GM10248 (cell line): ENCODE results near the gene PDE3A.
"Not testable (repeated sequence)": the region's sequence is repeated elsewhere in the genome, so short reads cannot be mapped to it uniquely, and the experiment has no call there.

Source experiments
- CTCF ChIA-PET: fragments of 300-600 bp; sonication (Branson Sonifier 250); formaldehyde crosslinking; extraction: SDS; loops from one replicate; lab custom pipeline; 2021; ENCODE audit warnings: antibody characterized with exemption; lab: Yijun Ruan, JAX
- POLR2A ChIA-PET: fragments of 350-650 bp; sonication (Branson Sonifier 250); formaldehyde crosslinking; extraction: SDS; loops from one replicate; lab custom pipeline; 2020; ENCODE audit warnings: antibody characterized with exemption; lab: Yijun Ruan, JAX
- DNase-seq: peaks from one replicate; pipeline ENCODE4 v3.0.0; 2012; ENCODE audit errors: extremely low spot score
- TF ChIP-seq, protein P1 (sequence below): IDR thresholded peaks from 2 replicates; pipeline ENCODE4 v1.5.1; 2012; ENCODE audit warnings: mild to moderate bottlenecking, low read depth; ENCODE audit errors: extremely low read depth, missing control alignments, control extremely low read depth

PDE3A gene

DNA sequence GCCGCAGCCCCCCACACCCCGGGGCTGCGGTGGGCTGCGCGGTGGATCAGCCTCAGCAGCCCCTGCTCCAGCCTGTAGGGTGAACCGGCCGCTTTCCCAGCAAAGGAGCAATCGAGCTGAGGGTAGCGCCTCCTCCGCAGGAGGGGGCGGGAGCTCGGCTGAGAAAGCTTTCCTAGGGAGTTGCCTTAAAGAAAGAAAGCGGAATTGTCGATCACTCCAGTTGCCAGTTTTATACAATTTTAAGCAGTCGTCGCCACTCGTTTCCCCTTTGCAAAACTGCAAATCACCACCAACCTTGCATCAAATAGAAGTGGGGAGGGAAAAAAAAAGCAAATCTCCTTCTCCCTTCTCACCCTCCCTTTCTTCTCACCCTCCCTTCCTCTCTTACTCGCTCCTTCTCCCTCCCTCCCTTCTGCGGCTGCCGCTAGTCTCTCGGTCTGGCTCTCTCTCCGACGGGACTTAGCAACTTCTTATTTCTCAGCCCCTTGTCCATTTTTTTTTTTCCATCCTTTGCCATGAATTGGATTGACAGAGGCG, at the start of gene PDE3A:
Gene PDE3A, plus strand, starts transcription at position 424 of the 537 bp plus-strand sequence. CDS start 748 bp downstream, outside the sequence.
- ChIA-PET CTCF (no interaction called here), POLR2A (no interaction called here)
- TF ChIP-seq, protein P1, sequence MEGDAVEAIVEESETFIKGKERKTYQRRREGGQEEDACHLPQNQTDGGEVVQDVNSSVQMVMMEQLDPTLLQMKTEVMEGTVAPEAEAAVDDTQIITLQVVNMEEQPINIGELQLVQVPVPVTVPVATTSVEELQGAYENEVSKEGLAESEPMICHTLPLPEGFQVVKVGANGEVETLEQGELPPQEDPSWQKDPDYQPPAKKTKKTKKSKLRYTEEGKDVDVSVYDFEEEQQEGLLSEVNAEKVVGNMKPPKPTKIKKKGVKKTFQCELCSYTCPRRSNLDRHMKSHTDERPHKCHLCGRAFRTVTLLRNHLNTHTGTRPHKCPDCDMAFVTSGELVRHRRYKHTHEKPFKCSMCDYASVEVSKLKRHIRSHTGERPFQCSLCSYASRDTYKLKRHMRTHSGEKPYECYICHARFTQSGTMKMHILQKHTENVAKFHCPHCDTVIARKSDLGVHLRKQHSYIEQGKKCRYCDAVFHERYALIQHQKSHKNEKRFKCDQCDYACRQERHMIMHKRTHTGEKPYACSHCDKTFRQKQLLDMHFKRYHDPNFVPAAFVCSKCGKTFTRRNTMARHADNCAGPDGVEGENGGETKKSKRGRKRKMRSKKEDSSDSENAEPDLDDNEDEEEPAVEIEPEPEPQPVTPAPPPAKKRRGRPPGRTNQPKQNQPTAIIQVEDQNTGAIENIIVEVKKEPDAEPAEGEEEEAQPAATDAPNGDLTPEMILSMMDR = no peak
- no peak for DNase-seq

DNA sequence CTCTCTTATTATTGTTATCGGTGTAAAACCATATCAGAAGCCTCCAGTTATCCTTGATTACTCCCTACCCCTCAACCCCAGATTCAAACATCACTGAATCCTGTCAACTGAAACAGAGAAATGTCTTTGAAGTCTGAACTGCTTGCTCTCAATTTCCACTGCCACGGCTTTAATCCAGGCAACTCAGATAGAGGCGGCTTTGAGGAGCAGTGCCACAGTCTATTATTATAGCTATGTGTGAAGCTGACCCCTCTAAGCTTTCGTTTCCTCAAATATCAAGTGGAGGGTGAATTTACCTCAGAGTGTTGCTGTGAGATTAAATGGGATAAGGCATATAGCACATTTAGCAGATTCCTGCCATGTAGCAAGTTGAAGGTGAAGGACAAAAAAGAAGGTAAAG, 49.0 kb upstream of the PDE3A start:
- CTCF ChIA-PET = interaction anchor here (0.8 to 1.1 kb wide), 2 partner anchors 26 to 85 kb away, joined by 3 read pairs; no protein-coding TSS in a partner anchor
- TF ChIP-seq, protein P1 = no peak
- POLR2A ChIA-PET = no interaction called here
- DNase-seq = no peak

DNA sequence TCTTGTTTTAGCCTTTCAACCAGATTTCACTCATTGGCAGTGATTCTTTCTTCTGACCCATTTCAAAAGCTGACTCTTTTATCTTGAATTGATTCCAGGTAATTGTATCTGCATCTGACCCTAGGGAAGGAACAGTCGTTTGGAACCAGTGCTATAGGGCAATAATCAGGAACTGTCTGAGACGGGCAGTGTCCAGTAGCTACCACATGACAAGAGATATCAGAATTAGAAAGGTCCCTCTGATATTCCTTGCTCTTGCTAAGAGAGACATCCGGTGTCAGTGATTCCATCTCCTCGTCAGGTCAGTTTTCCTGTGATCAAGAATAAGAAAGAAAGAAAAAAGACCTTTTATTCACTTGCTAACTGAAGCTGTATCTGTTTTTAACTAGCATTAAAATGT, 47.8 kb upstream of the PDE3A start:
- CTCF ChIA-PET = interaction anchor here (1.0 to 1.9 kb wide), 4 partner anchors 9 to 15 kb away, joined by 3 to 5 read pairs (median 4); no protein-coding TSS in a partner anchor
- no peak for DNase-seq
- TF ChIP-seq, protein P1 = no peak
- POLR2A ChIA-PET = no interaction called here

DNA sequence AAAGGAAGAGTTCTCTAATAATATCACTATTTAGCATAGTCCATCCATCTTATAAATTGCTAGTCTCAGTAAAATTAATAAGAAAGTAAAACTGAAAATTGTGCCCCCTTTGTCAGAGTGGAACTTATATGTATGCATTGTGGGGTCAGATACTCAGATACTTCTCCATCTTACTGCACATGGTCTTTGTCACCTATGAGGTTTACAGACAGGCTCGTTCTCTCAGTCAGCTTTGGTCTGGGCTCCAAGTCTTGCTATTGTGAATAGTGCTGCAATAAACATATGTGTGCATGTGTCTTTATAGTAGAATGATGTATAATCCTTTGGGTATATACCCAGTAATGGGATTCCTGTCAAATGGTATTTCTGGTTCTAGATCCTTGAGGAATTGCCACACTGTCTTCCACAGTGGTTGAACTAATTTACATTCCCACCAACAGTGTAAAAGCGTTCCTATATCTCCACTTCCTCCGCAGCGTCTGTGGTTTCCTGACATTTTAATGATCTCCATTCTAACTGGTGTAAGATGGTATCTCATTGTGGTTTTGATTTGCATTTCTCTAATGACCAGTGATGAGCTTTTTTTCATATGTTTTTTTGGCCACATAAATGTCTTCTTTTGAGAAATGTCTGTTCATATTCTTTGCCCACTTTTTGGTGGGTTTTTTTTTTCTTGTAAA, 37.4 kb upstream of the PDE3A start:
- POLR2A ChIA-PET, DNase-seq, CTCF ChIA-PET: not testable (repeated sequence)

DNA sequence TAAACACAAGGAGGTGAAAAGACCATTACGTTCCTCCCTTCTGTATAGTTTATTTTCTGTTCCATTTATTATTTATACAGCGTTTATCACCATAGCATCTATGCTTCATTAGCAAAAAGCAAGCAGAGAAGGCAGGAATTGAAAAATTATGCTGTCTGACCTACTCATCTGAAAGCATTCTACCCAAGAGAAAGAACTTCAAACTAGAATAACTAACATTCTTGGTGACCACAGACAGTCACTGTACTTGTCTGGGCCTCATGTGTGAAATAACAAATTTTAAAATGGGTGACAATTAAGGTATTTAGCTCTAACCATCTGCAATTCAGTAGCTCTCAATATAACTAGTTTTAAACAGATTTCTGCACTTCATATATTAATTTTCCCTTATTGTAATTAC, 29.3 kb upstream of the PDE3A start:
- POLR2A ChIA-PET = no interaction called here
- TF ChIP-seq, protein P1 = no peak
- CTCF ChIA-PET = interaction anchor here (1.3 kb wide), 1 partner anchor 10 kb away, joined by 3 read pairs; no protein-coding TSS in a partner anchor
- no peak for DNase-seq

DNA sequence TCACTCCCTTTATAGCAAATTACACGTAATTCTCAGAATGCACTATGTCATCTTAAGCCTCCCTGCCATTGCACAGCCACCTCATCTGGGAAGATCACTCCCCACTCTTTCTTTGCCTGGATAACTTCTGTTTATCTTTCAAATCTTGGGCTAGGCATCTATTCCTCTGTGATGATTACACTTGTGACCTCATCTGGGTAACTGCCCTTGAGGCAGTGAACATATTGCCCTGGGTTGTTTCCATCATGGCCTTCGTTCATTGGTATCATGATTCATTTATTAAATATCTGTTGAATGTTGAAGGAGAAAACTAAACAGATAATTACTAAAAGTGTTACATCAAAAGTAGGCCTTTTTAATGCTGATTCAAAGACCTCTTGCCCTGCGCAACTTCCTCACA, 26.2 kb upstream of the PDE3A start:
- ChIA-PET CTCF (no interaction called here), POLR2A (no interaction called here)
- DNase-seq = no peak
- TF ChIP-seq, protein P1 = no peak

DNA sequence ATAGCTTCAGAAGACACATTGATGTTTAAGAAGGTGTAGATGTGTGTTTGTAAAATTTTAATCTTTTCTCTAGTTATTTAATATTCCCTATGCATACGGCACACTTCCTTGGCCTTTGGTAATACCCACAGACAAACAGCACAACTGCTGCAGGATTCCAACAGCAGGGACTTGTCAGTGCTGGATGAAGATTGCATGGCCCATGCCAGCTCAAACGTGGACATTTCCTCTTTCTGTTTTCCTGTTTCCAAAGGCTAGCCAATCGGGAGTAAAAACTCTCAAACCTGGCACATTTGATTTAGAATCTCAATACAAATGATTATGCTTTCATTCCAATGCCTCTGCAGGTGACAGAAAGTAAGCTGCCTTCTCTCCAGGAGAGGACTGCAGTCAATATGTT, 22.5 kb upstream of the PDE3A start:
- ChIA-PET CTCF (interaction anchor here (1.0 kb wide), 2 partner anchors 18 to 27 kb away, joined by 3 read pairs; no protein-coding TSS in a partner anchor), POLR2A (no interaction called here)
- DNase-seq = no peak
- TF ChIP-seq, protein P1 = no peak
